COLO668 (cell line): ENCODE results near the gene ARHGAP26.

Experiments
- DNase-seq: peaks from one replicate; lab custom pipeline; 2025; ENCODE audit not compliant: unreplicated experiment; lab: John Stamatoyannopoulos, UW

ARHGAP26 gene

DNA sequence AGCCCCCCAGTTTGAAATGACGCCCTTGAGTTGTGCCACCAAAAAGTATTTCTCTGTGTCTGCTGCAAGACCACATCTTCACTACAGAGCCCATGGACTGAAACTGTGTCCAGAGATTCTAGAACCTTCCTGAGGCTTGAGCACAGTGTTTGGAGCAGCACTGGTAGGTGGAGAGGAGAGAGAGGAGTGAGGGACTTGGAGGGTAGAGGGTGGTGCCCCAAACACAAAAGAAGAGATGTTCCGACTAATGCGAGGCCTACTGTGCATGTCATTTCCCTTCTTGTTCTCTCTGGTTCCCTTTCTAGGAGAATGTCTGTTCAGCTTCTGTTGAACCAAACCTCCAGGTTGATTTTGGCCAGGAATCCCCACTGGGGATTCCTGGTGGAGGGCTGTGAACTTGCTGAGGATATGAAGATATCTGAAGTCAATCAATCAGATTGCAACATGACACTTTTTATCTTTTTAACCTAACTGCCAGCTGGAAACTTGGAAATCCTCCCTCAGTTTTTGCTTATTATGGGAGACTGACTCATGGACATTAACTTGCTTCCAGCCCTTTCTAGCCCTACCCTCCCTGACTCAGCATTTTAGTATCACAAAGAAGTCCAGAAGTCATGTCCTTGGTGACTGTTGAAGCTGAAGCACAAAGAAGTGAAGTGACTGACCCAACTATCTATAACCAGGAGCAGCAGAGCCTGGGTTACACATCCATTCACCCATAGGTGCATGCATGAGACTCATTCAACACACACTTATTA is 478.8 kb downstream of the ARHGAP26 start:
- DNase-seq: no peak

DNA sequence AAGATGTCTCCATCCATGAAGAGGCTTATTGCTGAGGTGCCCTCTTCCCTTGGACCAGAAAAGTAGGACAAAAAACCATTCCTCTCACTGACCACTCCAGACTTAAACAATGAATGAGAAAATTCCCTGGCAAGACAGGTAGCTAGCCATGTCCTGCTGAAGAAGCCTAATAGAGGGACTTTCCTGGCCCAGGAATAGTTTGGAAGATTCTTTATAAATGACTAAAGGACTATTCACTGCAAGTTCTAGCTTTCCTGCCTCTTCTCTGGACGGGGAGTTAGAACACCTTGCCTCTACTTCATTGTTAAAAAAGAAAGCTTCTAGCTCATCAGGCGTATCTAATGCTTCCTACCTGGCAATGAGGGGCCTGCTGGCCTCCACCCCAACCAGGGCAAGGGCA is 479.7 kb downstream of the ARHGAP26 start:
- DNase-seq: no peak

DNA sequence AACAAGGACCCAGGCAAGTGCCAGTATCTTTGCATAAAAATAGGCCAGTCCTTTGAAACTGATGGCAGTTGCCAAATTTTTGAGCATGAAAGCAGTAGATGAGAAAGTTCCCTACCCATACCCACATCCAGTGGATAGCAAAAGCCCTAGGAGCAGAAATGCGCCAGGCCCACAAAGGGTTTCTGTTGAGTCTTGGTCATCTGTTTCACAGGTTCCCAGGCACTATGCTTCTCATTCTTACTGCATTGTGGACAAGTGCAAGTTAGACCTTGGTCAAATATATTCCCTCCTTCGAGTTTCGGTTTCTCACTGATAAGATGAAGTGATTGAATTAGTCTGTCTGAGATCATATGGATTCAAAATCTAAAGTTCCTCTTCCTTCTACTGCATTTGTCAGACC is 481.0 kb downstream of the ARHGAP26 start:
- no peak for DNase-seq

DNA sequence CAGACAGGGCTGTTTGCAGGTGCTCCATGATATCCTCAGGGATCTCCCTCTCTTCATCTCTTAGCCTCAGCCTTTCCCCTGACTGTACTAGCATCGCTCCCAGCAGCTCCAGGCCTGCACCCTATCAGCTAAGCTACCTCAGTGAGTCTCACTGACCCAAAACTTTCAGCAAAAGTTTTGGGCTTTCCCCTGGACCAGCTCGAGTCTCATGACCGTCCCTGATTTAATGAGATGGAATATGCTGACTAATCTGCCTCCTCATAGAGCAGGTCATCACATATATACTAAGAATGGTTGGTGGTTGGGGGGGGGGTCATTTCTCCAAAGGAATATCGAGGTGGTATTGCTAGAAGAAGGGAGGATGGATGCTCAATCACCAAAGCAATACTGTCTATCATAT is 481.8 kb downstream of the ARHGAP26 start:
- DNase-seq: no peak

DNA sequence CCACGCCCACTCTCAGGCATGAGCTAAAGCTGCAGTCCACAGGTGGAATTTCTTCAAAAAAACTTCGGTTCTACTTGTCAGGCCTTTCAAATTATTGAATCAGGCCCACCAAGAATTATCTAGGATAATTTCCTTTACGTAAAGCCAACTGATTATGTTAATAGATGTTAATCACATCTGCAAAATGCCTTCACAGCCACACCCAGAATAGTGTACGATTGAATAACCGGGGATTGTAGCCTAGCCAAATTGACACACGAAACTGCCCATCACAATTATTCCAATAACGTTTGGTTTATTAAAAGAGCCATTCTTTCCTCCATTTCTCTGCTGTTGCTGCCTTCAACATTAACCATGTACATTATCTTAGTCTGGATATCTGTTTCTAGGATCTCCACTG is 484.6 kb downstream of the ARHGAP26 start:
- DNase-seq: no peak

DNA sequence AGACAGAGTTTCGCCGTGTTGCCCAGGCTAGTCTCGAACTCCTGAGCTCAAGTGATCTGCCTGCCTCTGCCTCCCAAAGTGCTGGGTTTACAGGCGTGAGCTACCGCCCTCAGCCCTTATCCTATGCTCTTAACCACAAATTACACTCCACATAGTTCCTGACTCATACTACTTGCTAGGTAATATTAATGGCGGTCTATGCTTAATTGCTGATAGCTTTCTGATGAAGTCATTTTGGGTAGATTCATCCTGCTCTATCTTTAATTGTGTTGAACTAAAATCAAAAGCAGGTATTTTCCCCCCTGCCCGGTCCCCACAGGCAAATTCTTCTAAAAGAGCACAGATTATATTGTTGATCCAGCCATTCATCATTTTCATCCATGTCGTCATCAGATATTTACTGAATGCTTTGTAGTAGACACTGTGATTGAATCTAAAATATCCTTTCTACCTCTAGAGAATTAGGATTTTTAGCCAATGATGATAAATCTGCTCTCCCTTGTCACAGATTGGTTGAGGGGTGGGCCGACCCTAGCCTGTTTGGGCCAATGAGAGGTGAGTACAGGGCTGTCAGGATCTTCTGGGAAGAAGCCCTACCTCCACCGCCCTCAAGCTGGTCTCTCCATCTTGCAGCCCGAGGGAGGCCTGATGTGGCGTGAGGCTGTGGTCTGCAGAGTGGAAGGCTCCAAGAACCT is 488.5 kb downstream of the ARHGAP26 start:
- no peak for DNase-seq

DNA sequence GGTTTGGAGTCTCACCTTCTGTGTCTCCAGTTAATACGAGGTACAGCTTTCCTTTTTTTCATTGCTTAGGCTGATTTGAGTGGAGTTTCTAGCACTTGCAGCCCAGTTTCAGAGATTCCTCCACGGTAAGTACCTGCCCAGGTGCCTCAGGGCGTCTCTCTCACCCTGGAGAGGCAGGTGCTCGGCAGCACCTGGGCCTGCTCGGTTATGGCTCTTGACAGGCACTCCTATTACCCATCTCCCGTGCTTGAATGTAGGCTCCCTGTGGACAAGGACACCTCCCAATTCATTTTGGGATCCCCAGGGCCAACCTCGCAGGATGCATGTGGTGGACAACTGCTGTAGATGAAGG is 489.1 kb downstream of the ARHGAP26 start:
- DNase-seq: no peak

DNA sequence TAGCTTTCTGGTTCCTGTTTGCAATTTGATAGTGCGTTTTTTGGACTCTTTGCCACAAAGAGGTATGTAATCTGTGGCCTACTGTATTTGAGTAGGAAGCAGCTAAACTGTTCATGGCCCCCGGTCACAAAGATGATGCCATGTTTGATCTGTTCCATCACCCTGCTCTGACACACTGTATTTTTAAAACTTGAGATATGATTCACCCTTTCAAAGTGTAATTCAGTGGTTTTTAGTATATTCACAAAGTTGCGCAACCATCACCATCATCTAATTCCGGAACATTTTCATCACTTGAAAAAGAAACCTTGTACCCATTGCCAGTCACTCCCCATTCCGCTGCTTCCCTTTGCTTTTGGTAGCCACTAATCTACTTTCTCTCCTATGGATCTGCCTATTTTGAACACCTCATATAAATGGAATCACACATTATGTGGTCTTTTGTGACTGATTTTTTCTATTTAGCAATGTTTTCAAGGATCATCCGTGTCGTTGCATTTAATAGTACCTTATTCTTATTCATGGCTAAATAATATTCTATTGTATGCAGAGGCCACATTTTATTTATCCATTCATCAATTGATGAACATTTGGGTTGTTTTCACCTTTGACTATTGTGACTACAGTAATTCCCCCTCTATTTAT is 491.7 kb downstream of the ARHGAP26 start:
- no peak for DNase-seq

DNA sequence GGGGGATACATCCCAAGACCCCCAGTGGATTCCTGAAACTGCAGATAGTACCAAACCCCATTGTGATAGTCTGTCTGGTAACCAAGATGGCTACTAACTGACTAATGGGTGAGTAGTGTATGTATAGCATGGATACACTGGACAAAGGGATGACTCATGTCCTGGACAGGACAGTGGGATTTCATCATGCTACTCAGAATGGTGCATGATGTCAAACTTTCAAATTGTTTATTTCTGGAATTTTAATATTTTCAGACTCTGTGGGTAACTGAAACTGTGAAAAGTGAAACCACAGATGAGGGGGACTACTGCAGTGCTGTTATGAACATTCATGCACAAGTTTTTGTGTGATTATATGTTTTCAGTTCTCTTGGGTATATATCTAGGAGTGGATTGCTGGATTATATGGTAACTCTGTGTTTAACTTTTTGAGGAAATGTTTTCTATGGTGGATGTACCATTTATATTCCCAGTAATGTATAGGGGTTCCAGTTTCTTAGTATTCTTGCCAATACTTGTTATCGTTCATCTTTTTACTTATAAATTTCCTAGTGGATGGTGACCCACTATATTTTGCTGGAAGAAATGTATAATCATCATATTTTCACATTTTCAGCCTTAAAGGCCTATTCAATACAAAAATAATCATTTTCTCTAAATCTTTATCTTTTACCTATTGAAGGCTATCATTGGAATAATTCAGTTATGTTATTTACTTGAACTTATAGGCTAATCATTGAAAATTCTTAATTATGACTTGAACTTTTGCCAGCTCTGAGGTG is 492.4 kb downstream of the ARHGAP26 start:
- DNase-seq: no peak

DNA sequence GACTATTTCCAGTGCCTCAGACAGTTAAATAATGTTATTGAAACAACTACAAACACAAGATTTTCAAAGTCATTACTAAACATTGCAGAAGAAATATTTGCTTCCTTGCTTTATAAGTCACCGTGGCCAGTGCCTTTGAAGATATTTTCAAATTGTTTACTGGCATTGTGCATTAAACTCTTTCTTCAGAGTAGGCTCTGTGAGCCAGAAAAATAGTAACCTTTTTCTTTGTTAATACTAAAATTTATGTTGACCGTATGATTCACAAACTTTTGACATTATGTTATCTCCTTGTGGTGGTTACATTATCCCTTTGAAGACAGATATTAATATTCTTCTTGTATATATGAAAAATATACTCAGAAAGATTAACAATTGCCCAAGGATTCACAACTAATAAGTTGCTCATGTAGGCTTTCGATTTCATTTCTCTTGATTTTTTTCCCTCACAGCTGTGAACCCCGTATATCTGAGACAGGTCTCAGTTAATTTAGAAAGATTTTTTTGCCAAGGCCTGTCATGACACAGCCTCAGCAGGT is 493.2 kb downstream of the ARHGAP26 start:
- DNase-seq: no peak

DNA sequence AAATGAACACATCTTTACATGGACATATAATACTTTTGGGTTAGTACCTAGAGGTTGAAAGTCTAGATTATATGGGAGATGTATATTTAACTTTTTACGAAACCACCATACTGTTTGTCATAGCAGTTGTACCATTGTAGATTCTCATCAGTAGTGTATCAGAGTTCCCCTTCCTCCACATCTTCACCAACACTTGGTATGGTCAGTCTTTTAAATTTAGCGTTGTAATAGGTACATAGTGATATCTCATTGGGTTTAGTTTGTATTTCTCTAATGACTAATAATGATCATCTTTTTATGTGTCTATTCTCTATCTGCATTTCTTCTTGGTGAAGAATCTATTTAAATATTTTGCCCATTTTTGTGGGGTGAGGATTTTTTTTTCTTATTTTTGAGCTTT is 495.8 kb downstream of the ARHGAP26 start:
- no peak for DNase-seq

DNA sequence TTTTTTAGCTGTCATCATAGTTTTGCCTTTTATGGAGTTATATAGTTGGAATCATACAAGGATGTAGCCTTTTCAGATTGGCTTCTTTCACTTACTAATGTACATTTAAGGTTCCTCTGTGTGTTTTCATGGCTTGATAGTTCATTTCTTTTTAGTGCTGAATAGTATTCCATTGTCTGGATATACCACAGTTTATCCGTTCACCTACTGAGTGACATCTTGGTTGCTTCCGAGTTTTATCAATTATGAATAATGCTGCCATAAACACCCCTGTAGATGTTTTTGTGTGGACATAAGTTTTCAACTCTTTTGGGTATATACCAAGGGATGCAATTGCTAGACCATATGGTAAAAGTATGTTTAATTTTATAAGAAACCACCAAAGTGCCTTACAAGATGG is 497.0 kb downstream of the ARHGAP26 start:
- no peak for DNase-seq

DNA sequence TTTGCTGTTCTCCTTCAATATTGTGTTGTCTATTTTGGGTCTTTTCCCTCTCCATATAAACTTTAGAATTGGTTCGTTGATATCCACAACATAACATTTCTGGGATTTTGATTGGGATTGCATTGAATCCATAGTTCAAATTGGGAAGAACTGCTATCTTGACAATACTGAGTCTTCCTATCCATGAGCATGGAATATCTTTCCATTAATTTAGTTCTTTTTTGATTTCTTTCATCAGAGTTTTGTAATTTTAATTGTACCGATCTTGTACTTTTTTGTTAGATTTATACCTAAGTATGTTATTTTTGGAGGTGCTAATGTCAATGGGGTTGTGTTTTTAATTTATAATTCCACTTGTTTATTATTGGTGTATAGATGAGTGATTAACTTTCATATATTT is 498.2 kb downstream of the ARHGAP26 start:
- DNase-seq: no peak

DNA sequence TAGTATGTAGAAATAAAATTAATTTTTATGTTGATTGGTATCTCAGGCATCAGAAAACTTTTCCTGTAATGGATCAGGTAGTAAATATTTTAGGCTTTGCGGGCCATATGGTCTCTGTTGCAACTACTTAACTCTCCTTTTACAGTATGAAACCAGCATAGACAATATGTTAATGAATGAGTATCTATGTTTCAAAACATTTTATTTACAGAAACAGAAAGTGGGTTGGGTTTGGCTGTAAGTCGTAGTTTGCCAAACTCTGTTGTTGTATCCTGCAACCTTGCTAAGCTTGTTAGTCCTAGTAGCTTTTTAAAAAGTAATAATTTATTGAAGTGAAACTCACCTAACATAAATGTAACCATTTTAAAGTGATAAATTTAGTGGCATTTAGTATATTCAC is 501.3 kb downstream of the ARHGAP26 start:
- DNase-seq: no peak

DNA sequence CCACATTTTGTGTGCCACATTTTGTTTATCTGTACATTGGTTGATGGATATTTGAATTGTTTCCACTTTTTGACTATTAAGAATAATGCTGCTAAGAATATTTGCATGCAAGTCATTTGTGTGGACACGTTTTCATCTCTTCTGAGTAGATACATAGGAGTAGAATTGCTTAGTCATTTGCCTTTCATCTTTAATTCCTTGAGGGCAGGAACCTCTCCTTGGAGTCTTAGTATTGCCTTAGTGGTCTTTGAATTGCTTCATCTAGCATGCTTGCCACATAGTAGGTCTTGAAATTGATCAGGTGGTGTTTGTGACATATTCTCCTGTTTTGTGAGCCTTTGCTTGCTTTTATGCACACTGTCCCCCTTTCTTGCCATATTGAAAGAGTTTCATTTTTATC is 504.8 kb downstream of the ARHGAP26 start:
- no peak for DNase-seq

DNA sequence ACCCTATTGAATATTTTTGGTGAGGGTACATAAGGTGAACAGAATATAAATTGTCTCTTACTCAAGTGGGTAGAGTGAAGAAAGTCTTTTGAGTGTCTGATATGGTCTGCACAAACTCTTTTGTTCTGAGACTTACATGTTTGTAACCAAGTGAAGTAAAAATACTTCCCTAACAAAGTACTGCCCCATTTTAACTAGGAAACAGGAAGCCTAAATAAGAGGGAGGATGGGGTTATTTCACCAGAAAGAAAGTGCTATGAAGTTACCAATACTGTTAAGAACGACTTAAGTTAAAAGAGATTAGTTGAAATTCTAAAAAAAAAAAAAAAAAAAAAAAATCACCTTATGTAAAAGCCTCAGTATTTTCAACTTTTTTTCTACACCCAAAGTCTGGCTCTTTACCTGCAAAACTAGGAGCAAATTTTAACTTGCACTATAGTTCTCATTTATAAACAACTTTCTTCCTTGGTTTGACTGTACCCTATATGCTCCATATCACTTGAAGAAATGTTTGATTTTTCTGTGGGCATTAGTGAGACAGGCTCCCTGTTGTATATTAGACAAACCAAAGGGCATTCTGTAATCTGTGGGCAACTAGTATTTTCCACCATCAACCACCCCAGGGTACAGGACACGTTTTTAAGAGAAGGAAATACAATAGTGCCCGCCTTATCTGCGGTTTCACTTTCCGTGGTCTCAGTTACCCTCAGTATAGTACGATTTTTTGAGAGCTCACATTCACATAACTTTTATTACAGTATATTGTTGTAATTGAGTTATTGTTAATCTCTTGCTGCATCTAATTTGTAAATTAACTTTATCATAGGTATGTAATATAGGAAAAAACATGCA is 505.6 kb downstream of the ARHGAP26 start:
- DNase-seq: no peak

DNA sequence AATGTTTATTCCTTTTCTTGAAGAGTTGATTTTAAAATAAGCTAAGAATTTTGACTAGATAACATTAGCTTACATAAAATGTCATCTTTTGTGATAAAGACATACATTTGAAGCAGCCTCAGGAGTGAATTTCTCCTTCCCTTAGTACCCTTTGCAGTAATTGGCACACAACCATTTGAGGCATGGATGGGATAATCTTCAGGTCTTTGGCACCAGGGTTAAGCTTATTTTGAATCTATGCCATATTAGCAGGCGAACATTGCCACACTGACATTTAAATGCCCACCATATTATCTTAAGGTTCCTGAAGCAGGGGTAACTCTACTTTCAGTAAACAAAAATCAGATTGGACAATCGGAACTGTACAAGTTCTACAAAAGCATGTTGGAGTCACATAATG is 507.4 kb downstream of the ARHGAP26 start:
- no peak for DNase-seq
